Vagina (tissue), 2 donors: ENCODE data around the gene TEX54.

Experiments used
- POLR2A ChIP-seq, 2 donors: fragments of 450-650 bp; IDR thresholded peaks; one replicate each; pipeline ENCODE4 v1.6.1; 2017; ENCODE audit warnings: antibody characterized with exemption in 2 of 2, mild to moderate bottlenecking in 2 of 2, moderate library complexity in 2 of 2
- POLR2AphosphoS5 ChIP-seq, 2 donors: sonication (generic); formaldehyde crosslinking; IDR thresholded peaks; one replicate each; pipeline ENCODE4 v1.9.0; 2017; ENCODE audit warnings: antibody characterized with exemption in 2 of 2, mild to moderate bottlenecking in 2 of 2, low read depth in 1 of 2; ENCODE audit not compliant: insufficient read depth in 1 of 2
- TF ChIP-seq, protein P1 (sequence below), 3 experiments: fragments of 450-650 bp in 2 of 3; fragments of 200-600 bp in 1 of 3; sonication (generic) in 1 of 3; IDR thresholded peaks; one replicate each; pipeline ENCODE4 v1.5.1; 2017 to 2019; ENCODE audit warnings: antibody characterized with exemption in 3 of 3, mild to moderate bottlenecking in 2 of 3, moderate library complexity in 2 of 3

GRCh38 chr11:62852523-62853188 lies 20.0 kb upstream of the TEX54 start:
- TF ChIP-seq, protein P1, sequence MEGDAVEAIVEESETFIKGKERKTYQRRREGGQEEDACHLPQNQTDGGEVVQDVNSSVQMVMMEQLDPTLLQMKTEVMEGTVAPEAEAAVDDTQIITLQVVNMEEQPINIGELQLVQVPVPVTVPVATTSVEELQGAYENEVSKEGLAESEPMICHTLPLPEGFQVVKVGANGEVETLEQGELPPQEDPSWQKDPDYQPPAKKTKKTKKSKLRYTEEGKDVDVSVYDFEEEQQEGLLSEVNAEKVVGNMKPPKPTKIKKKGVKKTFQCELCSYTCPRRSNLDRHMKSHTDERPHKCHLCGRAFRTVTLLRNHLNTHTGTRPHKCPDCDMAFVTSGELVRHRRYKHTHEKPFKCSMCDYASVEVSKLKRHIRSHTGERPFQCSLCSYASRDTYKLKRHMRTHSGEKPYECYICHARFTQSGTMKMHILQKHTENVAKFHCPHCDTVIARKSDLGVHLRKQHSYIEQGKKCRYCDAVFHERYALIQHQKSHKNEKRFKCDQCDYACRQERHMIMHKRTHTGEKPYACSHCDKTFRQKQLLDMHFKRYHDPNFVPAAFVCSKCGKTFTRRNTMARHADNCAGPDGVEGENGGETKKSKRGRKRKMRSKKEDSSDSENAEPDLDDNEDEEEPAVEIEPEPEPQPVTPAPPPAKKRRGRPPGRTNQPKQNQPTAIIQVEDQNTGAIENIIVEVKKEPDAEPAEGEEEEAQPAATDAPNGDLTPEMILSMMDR (IDR thresholded peaks at IDR 0.05) = no peak
- TF ChIP-seq POLR2A (IDR thresholded peaks at IDR 0.05) = no peak
- no peak for TF ChIP-seq POLR2AphosphoS5 (IDR thresholded peaks at IDR 0.05; ENCODE audit: insufficient read depth in 1 of 2, low read depth in 1 of 2)
